HG02798 (cell line): ENCODE results near the gene PROKR1.
"Not testable (repeated sequence)": the region's sequence is repeated elsewhere in the genome, so short reads cannot be mapped to it uniquely, and the experiment has no call there.

ENCODE experiments used
- ATAC-seq: cut with Tn5 transposase; IDR thresholded peaks from one replicate; pipeline ENCODE4 v1.9.1; 2021; ENCODE audit warnings: mild to moderate bottlenecking; ENCODE audit not compliant: unreplicated experiment, poor library complexity

The PROKR1 gene

GRCh38 chr2:68643011-68643873, at the start of gene PROKR1:
Gene PROKR1 (plus strand): TSS chr2:68643579. CDS start chr2:68645822, 2,243 bp downstream.
- ATAC-seq, result no peak

- ATAC-seq, result no peak
Measured at GRCh38 chr2:68594041-68594440, 49.3 kb upstream of the PROKR1 start.

GRCh38 chr2:68594674-68595492, 48.5 kb upstream of the PROKR1 start:
- peak; percentile 85 for ATAC-seq

DNA sequence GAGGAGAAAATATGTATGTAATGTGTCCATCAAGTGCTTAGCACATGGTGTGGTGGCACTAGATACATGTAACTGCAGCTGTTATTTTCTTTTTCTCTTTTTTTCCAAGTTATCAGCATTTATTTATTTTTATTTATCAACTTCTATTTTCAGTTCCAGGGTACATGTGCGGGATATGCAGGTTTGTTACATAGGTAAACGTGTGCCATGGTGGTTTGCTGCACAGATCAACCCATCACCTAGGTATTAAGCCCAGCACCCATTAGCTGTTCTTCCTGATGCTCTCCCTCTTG, 47.9 kb upstream of the PROKR1 start:
- not testable (repeated sequence) for ATAC-seq

GRCh38 chr2:68600495-68600894, 42.9 kb upstream of the PROKR1 start:
- ATAC-seq, result not testable (repeated sequence)

DNA sequence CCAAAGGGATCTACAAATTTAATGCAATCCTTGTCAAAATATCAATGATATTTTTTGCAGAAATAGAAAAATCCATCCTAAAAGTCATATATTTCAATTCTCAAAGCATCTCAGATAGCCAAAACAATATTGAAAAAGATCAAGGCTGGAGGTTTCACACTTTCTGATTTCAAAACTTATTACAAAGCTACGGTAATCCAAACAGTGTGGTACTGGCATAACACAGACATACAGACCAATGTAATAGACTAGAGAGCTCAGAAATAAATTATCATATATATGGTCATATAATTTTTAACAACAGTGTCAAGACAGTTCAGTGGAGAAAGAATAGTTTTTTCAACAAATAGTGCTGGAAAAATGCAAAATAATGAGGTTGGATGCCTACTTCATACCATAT, 40.3 kb upstream of the PROKR1 start:
- ATAC-seq, result no peak

DNA sequence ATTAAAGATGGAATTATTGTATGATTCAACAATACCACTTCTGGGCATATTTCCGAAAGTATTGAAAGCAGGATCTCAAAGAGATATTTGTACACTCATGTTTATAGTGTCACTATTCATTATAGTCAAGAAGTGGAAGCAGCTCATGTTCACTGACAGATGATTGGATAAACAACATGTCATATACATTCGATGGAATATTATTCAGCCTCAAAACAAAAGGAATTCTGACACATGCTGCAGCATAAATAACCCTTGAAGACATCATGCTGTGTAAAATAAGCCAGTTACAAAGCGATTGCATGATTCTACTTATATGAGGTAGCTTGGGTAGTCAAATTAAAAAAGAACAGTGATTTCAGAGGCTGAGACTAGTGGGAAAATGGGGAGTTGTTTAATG, 39.3 kb upstream of the PROKR1 start:
- ATAC-seq, result no peak

- ATAC-seq, result no peak
Measured at GRCh38 chr2:68605939-68606338, 37.4 kb upstream of the PROKR1 start.

DNA sequence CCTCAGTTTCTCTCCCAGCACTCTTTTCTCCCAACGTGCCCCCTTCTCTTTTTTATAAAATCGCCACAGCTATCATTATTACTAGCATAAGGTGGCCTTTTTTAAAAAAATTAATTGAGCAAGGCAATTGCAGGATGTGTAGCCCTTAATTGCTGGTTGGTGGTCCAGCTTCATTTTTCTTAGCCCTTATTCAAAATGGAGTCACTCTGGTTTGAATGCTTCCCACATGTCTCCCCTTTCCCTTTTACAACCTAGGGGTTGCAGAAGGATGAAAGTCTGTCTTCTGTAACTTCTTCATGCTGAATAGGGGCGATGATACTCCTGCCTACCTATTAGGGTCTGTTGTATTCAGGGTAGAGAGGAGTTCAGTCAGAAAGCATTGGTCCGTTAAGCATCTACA, 36.6 kb upstream of the PROKR1 start:
- ATAC-seq, result no peak

- no peak for ATAC-seq
Measured at GRCh38 chr2:68607837-68608236, 35.5 kb upstream of the PROKR1 start.

DNA sequence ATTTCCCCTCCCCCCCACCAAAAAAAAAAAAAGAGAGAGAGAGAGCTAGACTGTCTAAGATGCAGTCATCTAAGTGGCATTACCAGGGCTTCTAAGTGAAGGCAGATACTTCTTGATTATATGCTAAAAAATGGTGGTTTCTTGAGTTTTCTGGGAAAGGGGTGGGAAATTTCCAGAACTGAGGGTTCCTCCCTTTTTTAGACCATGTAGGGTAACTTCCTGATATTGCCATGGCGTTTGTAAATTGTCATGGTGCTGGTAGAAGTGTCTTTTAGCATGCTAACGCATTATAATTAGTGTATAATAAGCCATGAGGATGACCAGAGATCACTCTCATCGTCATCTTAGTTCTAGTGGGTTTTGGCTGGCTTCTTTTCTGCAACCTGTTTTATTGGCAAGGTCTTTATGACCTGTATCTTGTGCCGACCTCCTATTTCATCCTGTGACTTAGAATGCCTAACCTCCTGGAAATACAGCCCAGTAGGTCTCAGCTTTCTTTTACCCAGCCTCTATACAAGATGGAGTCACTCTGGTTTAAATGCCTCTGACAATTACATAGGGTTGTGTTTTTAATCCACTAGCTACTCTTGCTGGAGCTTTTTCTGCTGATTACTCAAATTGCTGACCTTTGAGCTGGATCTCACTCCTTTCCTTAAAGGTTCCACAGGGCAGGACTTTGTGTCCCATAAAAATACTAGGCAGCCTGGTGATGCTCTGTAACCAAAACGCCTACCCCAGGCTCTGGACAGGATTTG, 30.4 kb upstream of the PROKR1 start:
- no peak for ATAC-seq

DNA sequence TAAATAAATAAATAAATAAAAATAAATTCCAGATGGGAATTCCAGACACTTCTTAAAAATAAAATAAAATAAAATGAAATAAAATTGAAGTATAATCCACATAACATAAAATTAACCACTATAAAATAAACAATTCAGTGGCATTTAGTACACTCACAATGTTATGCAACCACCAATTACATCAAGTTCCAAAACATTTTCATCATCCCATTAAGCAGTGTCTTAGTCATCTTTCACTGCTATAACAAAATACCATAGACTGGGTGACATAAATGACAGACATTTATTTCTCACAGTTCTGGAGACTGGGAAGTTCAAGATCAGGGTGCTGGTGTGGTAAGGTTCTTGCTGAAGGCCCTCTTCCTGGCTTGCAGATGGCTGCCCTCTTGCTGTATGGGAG, 22.6 kb upstream of the PROKR1 start:
- no peak for ATAC-seq

DNA sequence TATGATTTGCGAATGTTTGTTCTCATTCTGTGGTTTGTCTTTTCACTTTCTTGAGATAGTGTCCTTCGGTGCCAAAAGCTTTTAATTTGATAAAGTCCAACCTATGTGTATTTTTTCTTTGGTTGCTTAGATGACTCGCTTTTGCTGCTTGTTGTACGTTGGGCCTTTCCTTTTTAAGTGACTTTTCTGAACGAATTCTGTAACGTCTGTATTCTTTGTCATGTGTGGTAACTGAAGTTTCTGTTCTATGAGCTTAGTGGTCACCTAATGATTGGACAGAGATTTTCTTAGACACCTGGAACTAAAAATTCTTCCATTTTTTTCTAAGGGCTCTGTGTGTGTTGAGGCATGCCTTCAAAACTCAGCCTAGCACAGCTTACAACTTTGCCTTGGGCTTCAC, 19.6 kb upstream of the PROKR1 start:
- ATAC-seq, result no peak

DNA sequence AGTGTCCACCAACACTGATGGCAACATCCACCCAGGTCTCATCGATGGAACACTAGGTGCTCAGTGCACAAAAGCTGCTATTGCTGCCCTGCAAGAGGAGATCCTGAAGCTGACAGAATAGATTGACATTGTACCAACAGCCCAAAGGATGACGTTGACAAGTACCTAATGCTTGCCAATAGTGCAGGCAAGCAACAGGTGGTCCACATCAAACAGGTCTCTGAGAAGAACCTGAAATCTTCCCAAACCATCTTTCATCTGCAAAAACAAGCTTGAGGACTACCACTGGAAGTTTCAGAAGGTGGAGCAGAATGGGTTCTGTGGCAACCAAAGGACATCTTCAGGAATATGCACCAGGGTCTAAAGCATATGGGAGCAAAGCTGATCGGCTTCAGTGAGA, 15.8 kb upstream of the PROKR1 start:
- ATAC-seq, result no peak

GRCh38 chr2:68632021-68632420, 11.4 kb upstream of the PROKR1 start:
- no peak for ATAC-seq

DNA sequence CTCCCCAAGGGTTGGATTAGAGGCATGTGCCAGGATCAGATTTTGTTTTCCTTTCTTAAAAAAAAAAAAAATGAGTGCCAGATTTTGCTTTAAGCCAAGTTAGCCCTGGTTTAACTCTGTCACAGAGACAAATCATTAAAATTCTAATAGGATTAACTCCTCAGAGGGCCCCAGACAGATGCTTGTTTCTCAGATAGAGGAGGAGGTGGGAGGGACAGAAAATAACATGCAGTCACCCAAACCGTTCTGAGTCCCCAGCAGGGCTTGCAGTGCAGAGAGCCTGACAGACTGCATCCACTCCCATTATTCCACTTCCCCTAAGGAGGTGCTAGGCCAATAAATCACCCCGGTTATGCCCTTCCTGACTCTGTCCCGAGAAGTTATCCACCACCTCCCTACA, 6.3 kb upstream of the PROKR1 start:
- ATAC-seq, result no peak

- no peak for ATAC-seq
Measured at GRCh38 chr2:68643874-68644485, 601 bp downstream of the PROKR1 start.

DNA sequence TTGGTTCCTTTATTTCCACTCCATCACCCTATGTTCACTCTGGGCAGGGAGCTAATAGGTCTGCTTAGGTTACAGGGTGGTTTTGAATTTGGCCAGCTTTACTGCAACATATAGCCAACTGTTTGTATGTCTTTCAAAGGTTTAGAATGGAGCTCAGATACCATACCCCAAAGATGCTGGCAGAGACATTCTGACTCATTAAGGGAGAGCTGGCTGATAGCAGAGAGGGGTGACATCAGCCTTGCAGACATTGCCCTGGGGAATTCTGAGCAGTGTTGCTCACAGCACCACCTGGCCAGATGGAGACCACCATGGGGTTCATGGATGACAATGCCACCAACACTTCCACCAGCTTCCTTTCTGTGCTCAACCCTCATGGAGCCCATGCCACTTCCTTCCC, 2.1 kb downstream of the PROKR1 start:
- ATAC-seq, result no peak

DNA sequence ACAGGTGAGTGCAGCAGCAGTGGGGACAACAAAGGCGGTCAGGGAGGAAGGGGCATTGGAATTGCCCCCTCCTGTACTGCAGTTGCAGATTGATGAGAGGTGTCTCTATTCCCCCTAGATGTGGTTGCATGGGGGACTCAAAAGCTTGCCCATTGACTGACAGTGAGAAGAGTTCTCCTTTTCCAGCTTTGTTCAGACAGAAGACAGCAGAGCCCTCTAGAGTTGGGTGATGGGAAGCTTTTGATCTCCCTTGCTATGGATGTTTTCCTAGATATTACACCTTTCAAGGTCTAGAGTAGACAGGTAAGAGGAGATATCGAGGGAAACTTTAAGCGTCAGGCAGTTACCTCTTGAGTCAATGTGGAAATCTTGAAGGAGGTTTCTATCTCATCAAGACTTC, 2.9 kb downstream of the PROKR1 start:
- ATAC-seq, result no peak

DNA sequence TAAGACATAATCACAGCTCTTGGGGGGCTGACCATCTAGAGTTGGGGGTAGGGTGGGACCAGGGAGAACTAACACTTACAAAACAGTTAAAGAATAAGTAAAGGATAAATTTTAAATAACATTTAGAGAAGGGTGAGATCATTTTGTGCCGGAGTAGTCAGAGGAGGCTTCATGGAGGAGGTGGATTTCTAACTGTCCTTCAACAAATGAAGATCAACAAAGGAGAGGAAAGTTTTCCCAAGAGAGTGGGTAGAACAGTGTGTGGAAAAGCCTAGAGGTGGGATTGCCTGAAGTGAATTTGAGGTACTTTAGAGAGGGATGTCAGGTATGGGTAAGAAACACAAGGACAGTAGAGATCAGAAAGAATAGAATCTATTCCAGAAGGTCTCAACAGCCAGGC, 7.3 kb downstream of the PROKR1 start:
- no peak for ATAC-seq

DNA sequence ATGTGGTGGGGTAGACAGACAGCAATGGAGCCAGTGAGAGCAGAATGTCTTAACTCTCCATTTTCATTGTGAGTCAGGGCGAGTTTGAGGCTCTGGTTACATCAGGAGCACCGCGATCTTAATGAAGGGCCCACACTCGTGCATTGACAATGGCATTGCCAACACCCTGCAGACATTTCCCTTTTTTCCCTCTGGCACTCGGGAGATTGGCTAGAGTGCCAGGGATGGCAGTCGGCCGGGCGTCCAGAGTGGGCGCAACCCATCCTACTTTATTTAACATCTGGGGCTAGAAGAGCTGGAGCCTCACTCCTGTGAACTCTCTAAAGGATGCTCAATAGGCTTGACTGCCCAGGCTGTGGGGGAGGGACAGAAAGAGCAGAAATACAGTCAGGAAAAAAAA, 9.7 kb downstream of the PROKR1 start:
- no peak for ATAC-seq
